SJSA1 (cell line): ENCODE measurements around the gene STAG3. TPM values are rescaled to one million over a fixed set of nuclear protein-coding genes. Genes with fewer than 3 reads are reported as not detected.
A peak's percentile ranks its signal among the peaks of the same experiment; 100 is the strongest.

Source experiments
- DNase-seq, 2 experiments: peaks; one replicate each; pipeline ENCODE4 v3.0.0-alpha.2; 2015 to 2020; ENCODE audit warnings: low spot score in 2 of 2, low read depth in 1 of 2
- H3K27ac ChIP-seq: fragments of 250-450 bp; sonication (Bioruptor Pico); 2 replicates; pipeline ENCODE4 v1.5.1; 2020; ENCODE audit warnings: mild to moderate bottlenecking, moderate library complexity
- H3K27me3 ChIP-seq: fragments of 250-450 bp; sonication (Bioruptor Pico); replicated peaks from 2 replicates; pipeline ENCODE4 v1.5.1; 2020; ENCODE audit warnings: mild to moderate bottlenecking, moderate library complexity
- H3K36me3 ChIP-seq: fragments of 250-450 bp; sonication (Bioruptor Pico); 2 replicates; pipeline ENCODE4 v1.5.1; 2020; ENCODE audit warnings: mild to moderate bottlenecking
- H3K4me1 ChIP-seq: fragments of 250-450 bp; sonication (Bioruptor Pico); replicated peaks from 2 replicates; pipeline ENCODE4 v1.6.1; 2021; ENCODE audit warnings: mild to moderate bottlenecking
- H3K4me3 ChIP-seq: fragments of 250-450 bp; sonication (Bioruptor Pico); 2 replicates; pipeline ENCODE4 v1.5.1; 2020; ENCODE audit warnings: mild to moderate bottlenecking
- H3K9me3 ChIP-seq: fragments of 250-450 bp; sonication (Bioruptor Pico); replicated peaks from 2 replicates; pipeline ENCODE4 v1.5.1; 2020; ENCODE audit warnings: mild to moderate bottlenecking
- total RNA-seq: library from RNA; depleted of rRNA; stranded (reverse); fragments of >200 nt; shearing (Covaris generic); gene quantifications from 2 replicates; pipeline ENCODE4 v1.2.3, GENCODE V29; 2014

The STAG3 gene
- total RNA-seq, 1 experiment from 2014 or later, result 0.26 TPM

GRCh38 chr7:100148225-100148558 lies 29.5 kb upstream of the STAG3 start:
- Histone ChIP-seq H3K36me3 (peaks cover 14% of the 10 kb centered on the region), H3K9me3 (no peaks in the 10 kb centered on the region), H3K4me3 (peak overlapping the region; percentile 70), H3K4me1 (peaks cover 15% of the 10 kb centered on the region), H3K27ac (0 out of 2 replicates have a peak overlapping the region, but pooled peaks have one; percentile 5), H3K27me3 (no peaks in the 10 kb centered on the region)
- no peak for DNase-seq

DNA sequence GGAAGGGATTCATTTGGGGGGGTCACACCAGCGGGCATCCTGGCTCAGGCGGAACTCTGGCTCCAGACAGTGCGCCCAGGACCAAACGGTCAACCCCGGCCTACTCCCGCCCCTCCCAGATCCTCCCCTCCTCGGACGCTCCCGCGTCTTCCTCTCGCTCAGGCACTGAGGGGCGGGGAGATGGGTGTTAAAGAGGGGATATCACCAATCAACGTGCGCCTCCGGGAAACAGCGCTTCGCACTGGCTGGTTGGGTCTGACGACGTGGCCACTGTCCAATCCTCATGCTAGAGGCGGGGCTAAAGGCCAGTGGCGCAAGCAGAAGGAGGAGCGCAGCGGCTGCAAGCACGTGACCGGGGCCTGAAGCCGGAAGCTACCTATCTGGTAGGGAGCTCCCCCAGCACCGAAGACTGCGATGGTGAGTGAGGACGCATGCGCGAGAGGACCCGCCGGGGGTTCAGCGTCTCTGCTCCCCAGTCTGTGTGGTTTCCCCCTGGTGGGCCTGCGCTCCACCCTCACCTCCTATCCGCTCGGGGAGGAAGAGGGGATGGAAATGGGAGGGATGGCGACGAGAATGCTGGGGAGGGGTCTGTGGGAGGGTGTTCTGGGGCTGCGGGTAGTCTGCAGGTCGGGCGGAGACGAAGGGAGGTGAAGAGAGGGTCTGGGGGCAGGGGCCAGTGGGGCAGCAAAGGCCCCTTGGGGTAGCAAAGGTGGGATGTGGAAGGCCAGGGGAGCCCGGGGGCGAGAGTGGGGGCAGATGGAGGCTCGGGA lies 29.0 kb upstream of the STAG3 start, which contains the start of gene LAMTOR4:
LAMTOR4 (plus strand) TSS at position 360 of the 770 bp plus-strand sequence; CDS start at position 415, 55 bp downstream.
- DNase-seq, result peak; percentile 96 to 99
- Histone ChIP-seq H3K4me3 (peak within 1 kb of the TSS; percentile 70), H3K4me1 (peaks cover 15% of the 10 kb centered on the region), H3K9me3 (no peaks in the 10 kb centered on the region), H3K36me3 (peaks cover 19% of the 10 kb centered on the region), H3K27me3 (no peaks in the 10 kb centered on the region), H3K27ac (peak within 1 kb of the TSS; percentile 34; the same call in 1 of the 2 replicates)

DNA sequence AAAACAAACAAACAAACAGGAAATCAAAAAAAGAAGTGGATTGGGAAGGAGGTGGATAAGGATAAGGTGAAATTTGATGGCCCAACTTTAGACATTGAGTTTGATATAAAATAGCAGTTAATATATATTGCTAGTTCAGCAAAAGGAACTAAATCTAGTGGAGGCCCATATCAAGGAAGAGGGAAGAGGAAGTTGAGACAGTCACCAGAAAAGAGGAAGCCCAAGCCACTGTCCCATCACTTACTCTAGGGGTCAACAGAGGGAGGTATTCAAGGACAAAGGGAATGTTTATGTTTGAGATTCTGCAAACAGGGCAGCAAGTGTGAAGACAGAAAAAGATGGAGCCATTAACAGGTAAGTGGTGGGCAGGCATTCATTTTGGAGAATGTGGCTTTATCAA lies 25.3 kb upstream of the STAG3 start:
- Histone ChIP-seq H3K27ac (no peak overlapping the region), H3K36me3 (peaks cover 53% of the 10 kb centered on the region), H3K27me3 (no peaks in the 10 kb centered on the region), H3K4me3 (no peak overlapping the region), H3K9me3 (no peaks in the 10 kb centered on the region), H3K4me1 (peaks cover 20% of the 10 kb centered on the region)
- DNase-seq, result no peak

GRCh38 chr7:100152937-100153666 lies 24.6 kb upstream of the STAG3 start:
- Histone ChIP-seq H3K4me1 (peaks cover 24% of the 10 kb centered on the region), H3K4me3 (no peak overlapping the region), H3K27me3 (no peaks in the 10 kb centered on the region), H3K9me3 (no peaks in the 10 kb centered on the region), H3K27ac (no peak overlapping the region), H3K36me3 (peaks cover 60% of the 10 kb centered on the region)
- no peak for DNase-seq

GRCh38 chr7:100153708-100154535 lies 23.8 kb upstream of the STAG3 start:
- no peaks in the 10 kb centered on the region for H3K9me3 ChIP-seq
- H3K4me1 ChIP-seq, result peaks cover 20% of the 10 kb centered on the region
- no peak overlapping the region for H3K27ac ChIP-seq
- H3K36me3 ChIP-seq, result peaks cover 64% of the 10 kb centered on the region
- H3K4me3 ChIP-seq, result no peak overlapping the region
- no peak for DNase-seq
- H3K27me3 ChIP-seq, result no peaks in the 10 kb centered on the region

- H3K27ac ChIP-seq, result no peak overlapping the region
- no peaks in the 10 kb centered on the region for H3K27me3 ChIP-seq
- DNase-seq, result no peak
- H3K4me1 ChIP-seq, result peaks cover 14% of the 10 kb centered on the region
- H3K36me3 ChIP-seq, result peaks cover 64% of the 10 kb centered on the region
- H3K9me3 ChIP-seq, result no peaks in the 10 kb centered on the region
- H3K4me3 ChIP-seq, result no peak overlapping the region
These were observed 22.8 kb upstream of the STAG3 start for GRCh38 chr7:100154651-100155491.

GRCh38 chr7:100155553-100156317 lies 22.0 kb upstream of the STAG3 start:
- no peak for DNase-seq
- Histone ChIP-seq H3K9me3 (no peaks in the 10 kb centered on the region), H3K4me1 (peaks cover 12% of the 10 kb centered on the region), H3K4me3 (no peak overlapping the region), H3K27ac (no peak overlapping the region), H3K27me3 (no peaks in the 10 kb centered on the region), H3K36me3 (peaks cover 64% of the 10 kb centered on the region)

DNA sequence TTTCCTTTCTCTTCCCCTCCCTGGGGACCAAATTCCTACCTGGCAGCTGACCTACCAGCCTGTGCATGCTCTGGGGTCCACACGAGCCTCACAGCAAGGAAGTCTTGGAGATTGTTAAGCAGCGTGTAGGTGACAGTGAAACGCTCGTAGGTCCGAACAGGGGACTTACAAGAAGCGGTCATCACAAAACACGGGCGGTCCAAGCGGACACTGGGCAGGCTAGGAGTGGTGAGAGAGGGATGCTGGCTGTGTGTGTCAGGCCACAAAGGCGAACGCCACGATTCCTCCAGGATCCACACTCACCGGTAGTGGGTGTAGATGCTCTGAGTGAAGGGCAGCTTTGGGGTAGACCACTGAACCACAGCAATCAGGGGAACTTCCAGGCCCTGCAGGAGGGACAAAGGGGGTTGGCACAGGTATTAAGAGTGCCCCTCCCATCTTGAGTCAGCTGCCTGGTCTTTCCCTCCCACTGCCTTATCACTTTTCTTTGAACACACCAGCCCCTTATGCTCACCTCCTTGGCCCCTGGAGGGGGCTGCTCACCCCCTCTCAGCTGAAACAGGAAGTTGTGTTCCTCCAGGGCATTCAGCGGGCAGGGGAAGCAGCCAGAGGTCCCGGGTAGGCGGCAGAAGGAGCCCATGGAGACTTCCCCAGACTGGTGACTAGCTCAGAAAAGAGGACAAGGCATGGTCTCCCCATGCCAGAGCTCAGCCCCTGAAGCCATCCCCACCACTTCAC lies 21.2 kb upstream of the STAG3 start:
- H3K36me3 ChIP-seq, result peaks cover 62% of the 10 kb centered on the region
- peak overlapping the region; percentile 1; the same call in 1 of the 2 replicates for H3K4me3 ChIP-seq
- H3K27me3 ChIP-seq, result no peaks in the 10 kb centered on the region
- no peaks in the 10 kb centered on the region for H3K9me3 ChIP-seq
- DNase-seq, result no peak
- peaks cover 12% of the 10 kb centered on the region for H3K4me1 ChIP-seq
- H3K27ac ChIP-seq, result no peak overlapping the region

GRCh38 chr7:100157069-100157333 lies 20.7 kb upstream of the STAG3 start:
- H3K4me1 ChIP-seq, result peaks cover 12% of the 10 kb centered on the region
- no peak overlapping the region for H3K27ac ChIP-seq
- peaks cover 59% of the 10 kb centered on the region for H3K36me3 ChIP-seq
- H3K4me3 ChIP-seq, result peak overlapping the region; percentile 1; the same call in 1 of the 2 replicates
- DNase-seq, result no peak
- H3K9me3 ChIP-seq, result no peaks in the 10 kb centered on the region
- no peaks in the 10 kb centered on the region for H3K27me3 ChIP-seq

GRCh38 chr7:100157334-100158228 lies 20.1 kb upstream of the STAG3 start:
- peaks cover 12% of the 10 kb centered on the region for H3K4me1 ChIP-seq
- peak overlapping the region; percentile 98 for H3K4me3 ChIP-seq
- H3K9me3 ChIP-seq, result no peaks in the 10 kb centered on the region
- H3K27me3 ChIP-seq, result no peaks in the 10 kb centered on the region
- no peak for DNase-seq
- peaks cover 54% of the 10 kb centered on the region for H3K36me3 ChIP-seq
- H3K27ac ChIP-seq, result 0 out of 2 replicates have a peak overlapping the region, but pooled peaks have one; percentile 52
